NCI-H1930 (cell line): Measurements from ENCODE around the gene UBE2D3.

Source experiments
- DNase-seq, 2 experiments: peaks; one replicate each; lab custom pipeline; 2025; lab: John Stamatoyannopoulos, UW

UBE2D3 gene

GRCh38 chr4:102754044-102754443, 73.3 kb downstream of the UBE2D3 start:
- no peak for DNase-seq

GRCh38 chr4:102751941-102752340, 75.4 kb downstream of the UBE2D3 start:
- DNase-seq, result no peak
